ENCODE measurements around the gene XAF1. TPM values are rescaled to one million over a fixed set of nuclear protein-coding genes. Genes with fewer than 3 reads are reported as not detected.

Gene XAF1
- total and polyA plus RNA-seq, 9 of the 15 experiments (the other 6 are each of a cell fraction or from before 2014, with no cell fraction given) = 0.07 to 0.22 (median 0.11) TPM; not detected in 4

DNA sequence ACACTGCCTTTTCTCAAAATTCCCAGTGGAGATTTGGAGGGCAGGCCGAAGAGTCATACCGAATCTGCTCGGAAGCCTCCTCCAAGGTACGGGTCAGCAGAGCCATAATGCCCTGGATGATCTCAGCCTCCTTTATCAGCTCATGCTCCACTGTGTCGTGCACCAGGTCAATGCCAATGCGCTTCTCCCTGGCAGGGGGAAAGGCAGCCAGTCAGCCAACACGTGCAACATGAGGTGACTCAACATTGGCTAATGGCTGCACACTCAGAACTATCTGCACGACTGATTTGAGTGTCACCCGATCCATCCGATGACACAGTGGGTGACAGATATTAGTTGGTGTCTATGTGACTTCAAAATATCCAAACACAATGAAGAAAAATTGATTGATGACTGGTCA lies 59.9 kb downstream of the XAF1 start:
- H3K27ac ChIP-seq (ENCODE audit: extremely low read depth, low read depth, low read length) = no peak overlapping the region
- FAIRE-seq (no peak), ATAC-seq (no peak), DNase-seq (ENCODE audit: extremely low read depth in 1 of 4, low spot score in 3 of 4) (no peak)
- 16% methylated on average over 8 of the region's 10 CpGs for WGBS (ENCODE audit: insufficient coverage, low coverage, missing lambda C conversion rate)
- H3K9me3 ChIP-seq (replicated peaks; ENCODE audit: control insufficient read depth, insufficient read depth, low read depth, low read length) = no peaks in the 10 kb centered on the region
- ChIA-PET POLR2A (no interaction called here), CTCF (ENCODE audit: low intra/inter-chr PET ratio) (no interaction called here)
- intact Hi-C loops (cut with micrococcal nuclease) = no loop called here
- no peaks in the 10 kb centered on the region for H3K9me1 ChIP-seq (ENCODE audit: control insufficient read depth, insufficient read depth, low read length)
- H3K4me2 ChIP-seq (ENCODE audit: insufficient read depth, low read length) = no peak overlapping the region
- H4K20me1 ChIP-seq (replicated peaks; ENCODE audit: control insufficient read depth, insufficient read depth, low read length) = no peaks in the 10 kb centered on the region
- BruUV-seq (replicated peaks) = no TSS peak
- no peaks in the 10 kb centered on the region for H3K79me2 ChIP-seq (ENCODE audit: control insufficient read depth, insufficient read depth, low read length)
- H3K4me1 ChIP-seq (replicated peaks in 1 of 2; ENCODE audit: control insufficient read depth in 2 of 2, insufficient read depth in 2 of 2, low read length in 2 of 2) = no peaks in the 10 kb centered on the region; a peak in 1 of 5 replicates
- no peaks in the 10 kb centered on the region for H3K36me3 ChIP-seq (ENCODE audit: control insufficient read depth, insufficient read depth, low read length)
- H3K4me3 ChIP-seq = no peak overlapping the region
- H2AFZ ChIP-seq (ENCODE audit: low read depth, low read length) = no peak overlapping the region
- no peak overlapping the region for H3K9ac ChIP-seq (ENCODE audit: insufficient read depth in 1 of 2, low read depth in 2 of 2, low read length in 2 of 2)
- peaks cover 0 to 22% of the 10 kb centered on the region in 2 experiments; a peak in 3 of 5 replicates for H3K27me3 ChIP-seq (ENCODE audit: control insufficient read depth in 2 of 2, insufficient read depth in 2 of 2, low read length in 2 of 2)
- in situ Hi-C loops (cut with MboI) = no loop called here
- TF ChIP-seq JUND (IDR thresholded peaks at IDR 0.05; ENCODE audit: borderline replicate concordance, low read depth, low read length) (no peak), JUND (tag; IDR thresholded peaks at IDR 0.05; ENCODE audit: borderline replicate concordance, low read depth, low read length) (no peak), SRSF3 (IDR thresholded peaks at IDR 0.05; ENCODE audit: insufficient read depth, low read length) (no peak), ZNF707 (CRISPR knock-in tag; conservative IDR thresholded peaks at IDR 0.05) (no peak), BRF2 (IDR thresholded peaks at IDR 0.05; ENCODE audit: borderline replicate concordance, insufficient read depth, insufficient read length) (no peak), THRA (IDR thresholded peaks at IDR 0.05) (no peak), RBFOX2 (IDR thresholded peaks at IDR 0.05; ENCODE audit: low read depth, low read length) (no peak)
- TF ChIP-seq, protein P1, sequence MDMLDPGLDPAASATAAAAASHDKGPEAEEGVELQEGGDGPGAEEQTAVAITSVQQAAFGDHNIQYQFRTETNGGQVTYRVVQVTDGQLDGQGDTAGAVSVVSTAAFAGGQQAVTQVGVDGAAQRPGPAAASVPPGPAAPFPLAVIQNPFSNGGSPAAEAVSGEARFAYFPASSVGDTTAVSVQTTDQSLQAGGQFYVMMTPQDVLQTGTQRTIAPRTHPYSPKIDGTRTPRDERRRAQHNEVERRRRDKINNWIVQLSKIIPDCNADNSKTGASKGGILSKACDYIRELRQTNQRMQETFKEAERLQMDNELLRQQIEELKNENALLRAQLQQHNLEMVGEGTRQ (CRISPR knock-in tag; IDR thresholded peaks at IDR 0.05) = no peak
- TF ChIP-seq, protein P2, sequence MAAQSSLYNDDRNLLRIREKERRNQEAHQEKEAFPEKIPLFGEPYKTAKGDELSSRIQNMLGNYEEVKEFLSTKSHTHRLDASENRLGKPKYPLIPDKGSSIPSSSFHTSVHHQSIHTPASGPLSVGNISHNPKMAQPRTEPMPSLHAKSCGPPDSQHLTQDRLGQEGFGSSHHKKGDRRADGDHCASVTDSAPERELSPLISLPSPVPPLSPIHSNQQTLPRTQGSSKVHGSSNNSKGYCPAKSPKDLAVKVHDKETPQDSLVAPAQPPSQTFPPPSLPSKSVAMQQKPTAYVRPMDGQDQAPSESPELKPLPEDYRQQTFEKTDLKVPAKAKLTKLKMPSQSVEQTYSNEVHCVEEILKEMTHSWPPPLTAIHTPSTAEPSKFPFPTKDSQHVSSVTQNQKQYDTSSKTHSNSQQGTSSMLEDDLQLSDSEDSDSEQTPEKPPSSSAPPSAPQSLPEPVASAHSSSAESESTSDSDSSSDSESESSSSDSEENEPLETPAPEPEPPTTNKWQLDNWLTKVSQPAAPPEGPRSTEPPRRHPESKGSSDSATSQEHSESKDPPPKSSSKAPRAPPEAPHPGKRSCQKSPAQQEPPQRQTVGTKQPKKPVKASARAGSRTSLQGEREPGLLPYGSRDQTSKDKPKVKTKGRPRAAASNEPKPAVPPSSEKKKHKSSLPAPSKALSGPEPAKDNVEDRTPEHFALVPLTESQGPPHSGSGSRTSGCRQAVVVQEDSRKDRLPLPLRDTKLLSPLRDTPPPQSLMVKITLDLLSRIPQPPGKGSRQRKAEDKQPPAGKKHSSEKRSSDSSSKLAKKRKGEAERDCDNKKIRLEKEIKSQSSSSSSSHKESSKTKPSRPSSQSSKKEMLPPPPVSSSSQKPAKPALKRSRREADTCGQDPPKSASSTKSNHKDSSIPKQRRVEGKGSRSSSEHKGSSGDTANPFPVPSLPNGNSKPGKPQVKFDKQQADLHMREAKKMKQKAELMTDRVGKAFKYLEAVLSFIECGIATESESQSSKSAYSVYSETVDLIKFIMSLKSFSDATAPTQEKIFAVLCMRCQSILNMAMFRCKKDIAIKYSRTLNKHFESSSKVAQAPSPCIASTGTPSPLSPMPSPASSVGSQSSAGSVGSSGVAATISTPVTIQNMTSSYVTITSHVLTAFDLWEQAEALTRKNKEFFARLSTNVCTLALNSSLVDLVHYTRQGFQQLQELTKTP (IDR thresholded peaks at IDR 0.05; ENCODE audit: low read depth in 1 of 2, partially characterized antibody in 2 of 2) = no peak
- TF ChIP-seq, protein P3, sequence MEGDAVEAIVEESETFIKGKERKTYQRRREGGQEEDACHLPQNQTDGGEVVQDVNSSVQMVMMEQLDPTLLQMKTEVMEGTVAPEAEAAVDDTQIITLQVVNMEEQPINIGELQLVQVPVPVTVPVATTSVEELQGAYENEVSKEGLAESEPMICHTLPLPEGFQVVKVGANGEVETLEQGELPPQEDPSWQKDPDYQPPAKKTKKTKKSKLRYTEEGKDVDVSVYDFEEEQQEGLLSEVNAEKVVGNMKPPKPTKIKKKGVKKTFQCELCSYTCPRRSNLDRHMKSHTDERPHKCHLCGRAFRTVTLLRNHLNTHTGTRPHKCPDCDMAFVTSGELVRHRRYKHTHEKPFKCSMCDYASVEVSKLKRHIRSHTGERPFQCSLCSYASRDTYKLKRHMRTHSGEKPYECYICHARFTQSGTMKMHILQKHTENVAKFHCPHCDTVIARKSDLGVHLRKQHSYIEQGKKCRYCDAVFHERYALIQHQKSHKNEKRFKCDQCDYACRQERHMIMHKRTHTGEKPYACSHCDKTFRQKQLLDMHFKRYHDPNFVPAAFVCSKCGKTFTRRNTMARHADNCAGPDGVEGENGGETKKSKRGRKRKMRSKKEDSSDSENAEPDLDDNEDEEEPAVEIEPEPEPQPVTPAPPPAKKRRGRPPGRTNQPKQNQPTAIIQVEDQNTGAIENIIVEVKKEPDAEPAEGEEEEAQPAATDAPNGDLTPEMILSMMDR (IDR thresholded peaks at IDR 0.05 in 2 of 3, conservative IDR thresholded peaks at IDR 0.05 in 1 of 3; ENCODE audit: insufficient read depth in 2 of 3, low read depth in 1 of 3, low read length in 3 of 3) = no peak

Data from K562 (cell line).